Panc1 (cell line): Measurements from ENCODE around the gene MLH3.
"Not testable (repeated sequence)": the region's sequence is repeated elsewhere in the genome, so short reads cannot be mapped to it uniquely, and the experiment has no call there.

Source experiments
- POLR2AphosphoS5 ChIP-seq: IDR thresholded peaks from 2 replicates; pipeline ENCODE4 v1.6.1; 2012; ENCODE audit warnings: mild to moderate bottlenecking, low read depth, low read length, moderate library complexity
- TCF7L2 ChIP-seq: IDR thresholded peaks from 2 replicates; pipeline ENCODE4 v1.6.1; 2011; ENCODE audit warnings: mild to moderate bottlenecking, low read depth, low read length, inconsistent platforms
- TF ChIP-seq, protein P1 (sequence below): fragments of 450-650 bp; IDR thresholded peaks from 2 replicates; pipeline ENCODE4 v1.5.1; 2017; ENCODE audit warnings: mild to moderate bottlenecking
- TF ChIP-seq, protein P2 (sequence below), 2 experiments: IDR thresholded peaks; 2 replicates each; pipeline ENCODE4 v1.6.1; 2011 to 2012; ENCODE audit warnings: low read depth in 2 of 2, control low read depth in 1 of 2, low read length in 1 of 2, mild to moderate bottlenecking in 1 of 2, moderate library complexity in 1 of 2; ENCODE audit not compliant: insufficient read depth in 1 of 2

DNA sequence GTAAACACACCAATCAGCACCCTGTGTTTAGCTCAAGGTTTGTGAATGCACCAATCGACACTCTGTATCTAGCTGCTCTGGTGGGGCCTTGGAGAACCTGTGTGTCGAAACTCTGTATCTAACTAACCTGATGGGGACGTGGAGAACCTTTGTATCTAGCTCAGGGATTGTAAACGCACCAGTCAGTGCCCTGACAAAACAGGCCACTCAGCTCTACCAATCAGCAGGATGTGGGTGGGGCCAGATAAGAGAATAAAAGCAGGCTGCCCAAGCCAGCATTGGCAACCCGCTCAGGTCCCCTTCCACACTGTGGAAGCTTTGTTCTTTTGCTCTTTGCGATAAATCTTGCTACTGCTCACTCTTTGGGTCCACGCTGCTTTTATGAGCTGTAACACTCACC, 55.5 kb downstream of the MLH3 start:
- TF ChIP-seq, protein P1, sequence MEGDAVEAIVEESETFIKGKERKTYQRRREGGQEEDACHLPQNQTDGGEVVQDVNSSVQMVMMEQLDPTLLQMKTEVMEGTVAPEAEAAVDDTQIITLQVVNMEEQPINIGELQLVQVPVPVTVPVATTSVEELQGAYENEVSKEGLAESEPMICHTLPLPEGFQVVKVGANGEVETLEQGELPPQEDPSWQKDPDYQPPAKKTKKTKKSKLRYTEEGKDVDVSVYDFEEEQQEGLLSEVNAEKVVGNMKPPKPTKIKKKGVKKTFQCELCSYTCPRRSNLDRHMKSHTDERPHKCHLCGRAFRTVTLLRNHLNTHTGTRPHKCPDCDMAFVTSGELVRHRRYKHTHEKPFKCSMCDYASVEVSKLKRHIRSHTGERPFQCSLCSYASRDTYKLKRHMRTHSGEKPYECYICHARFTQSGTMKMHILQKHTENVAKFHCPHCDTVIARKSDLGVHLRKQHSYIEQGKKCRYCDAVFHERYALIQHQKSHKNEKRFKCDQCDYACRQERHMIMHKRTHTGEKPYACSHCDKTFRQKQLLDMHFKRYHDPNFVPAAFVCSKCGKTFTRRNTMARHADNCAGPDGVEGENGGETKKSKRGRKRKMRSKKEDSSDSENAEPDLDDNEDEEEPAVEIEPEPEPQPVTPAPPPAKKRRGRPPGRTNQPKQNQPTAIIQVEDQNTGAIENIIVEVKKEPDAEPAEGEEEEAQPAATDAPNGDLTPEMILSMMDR = not testable (repeated sequence)
- TF ChIP-seq, protein P2, sequence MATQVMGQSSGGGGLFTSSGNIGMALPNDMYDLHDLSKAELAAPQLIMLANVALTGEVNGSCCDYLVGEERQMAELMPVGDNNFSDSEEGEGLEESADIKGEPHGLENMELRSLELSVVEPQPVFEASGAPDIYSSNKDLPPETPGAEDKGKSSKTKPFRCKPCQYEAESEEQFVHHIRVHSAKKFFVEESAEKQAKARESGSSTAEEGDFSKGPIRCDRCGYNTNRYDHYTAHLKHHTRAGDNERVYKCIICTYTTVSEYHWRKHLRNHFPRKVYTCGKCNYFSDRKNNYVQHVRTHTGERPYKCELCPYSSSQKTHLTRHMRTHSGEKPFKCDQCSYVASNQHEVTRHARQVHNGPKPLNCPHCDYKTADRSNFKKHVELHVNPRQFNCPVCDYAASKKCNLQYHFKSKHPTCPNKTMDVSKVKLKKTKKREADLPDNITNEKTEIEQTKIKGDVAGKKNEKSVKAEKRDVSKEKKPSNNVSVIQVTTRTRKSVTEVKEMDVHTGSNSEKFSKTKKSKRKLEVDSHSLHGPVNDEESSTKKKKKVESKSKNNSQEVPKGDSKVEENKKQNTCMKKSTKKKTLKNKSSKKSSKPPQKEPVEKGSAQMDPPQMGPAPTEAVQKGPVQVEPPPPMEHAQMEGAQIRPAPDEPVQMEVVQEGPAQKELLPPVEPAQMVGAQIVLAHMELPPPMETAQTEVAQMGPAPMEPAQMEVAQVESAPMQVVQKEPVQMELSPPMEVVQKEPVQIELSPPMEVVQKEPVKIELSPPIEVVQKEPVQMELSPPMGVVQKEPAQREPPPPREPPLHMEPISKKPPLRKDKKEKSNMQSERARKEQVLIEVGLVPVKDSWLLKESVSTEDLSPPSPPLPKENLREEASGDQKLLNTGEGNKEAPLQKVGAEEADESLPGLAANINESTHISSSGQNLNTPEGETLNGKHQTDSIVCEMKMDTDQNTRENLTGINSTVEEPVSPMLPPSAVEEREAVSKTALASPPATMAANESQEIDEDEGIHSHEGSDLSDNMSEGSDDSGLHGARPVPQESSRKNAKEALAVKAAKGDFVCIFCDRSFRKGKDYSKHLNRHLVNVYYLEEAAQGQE (IDR thresholded peaks at IDR 0.05; ENCODE audit: insufficient read depth in 1 of 2, low read depth in 2 of 2, low read length in 1 of 2) = not testable (repeated sequence)
- not testable (repeated sequence) for TF ChIP-seq TCF7L2, POLR2AphosphoS5
